ENCODE data around the gene EXOC6. TPM values are rescaled to one million over a fixed set of nuclear protein-coding genes. Genes with fewer than 3 reads are reported as not detected.

EXOC6 gene
- total RNA-seq, 1 donor from 2014 or later, result 9.1 TPM

DNA sequence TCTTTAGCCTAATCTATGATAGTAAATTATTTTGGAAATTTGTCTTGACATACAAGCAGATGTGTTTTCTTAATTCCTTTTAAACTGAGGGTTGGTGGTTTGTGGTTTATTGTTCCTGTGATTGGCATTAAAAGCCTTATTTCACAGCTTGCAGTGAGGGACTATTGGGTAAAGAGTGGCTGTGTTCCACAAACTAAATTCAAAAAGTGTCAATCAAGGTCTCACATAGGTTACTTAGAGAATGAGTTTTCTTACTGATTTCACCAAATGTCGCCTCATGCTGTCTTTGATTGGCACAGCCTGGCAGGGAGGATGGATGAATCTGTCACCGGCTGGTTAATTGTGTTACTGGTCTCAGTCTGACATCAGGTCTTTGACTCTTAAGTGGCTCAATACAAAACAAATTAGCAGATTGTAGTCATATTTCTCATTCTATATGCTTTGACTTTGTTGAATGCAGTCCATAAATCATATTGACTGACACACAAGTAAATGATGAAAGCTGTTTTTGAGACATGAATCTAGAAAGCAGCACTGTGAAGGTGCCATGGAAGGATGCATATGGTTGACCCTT lies 145.5 kb downstream of the EXOC6 start:
- peaks cover 10% of the 10 kb centered on the region for H3K27me3 Mint-ChIP-seq (ENCODE audit: unreplicated experiment)
- peak overlapping the region; percentile 98 for H3K27ac Mint-ChIP-seq (ENCODE audit: unreplicated experiment)
- peaks cover 47% of the 10 kb centered on the region for H3K4me1 Mint-ChIP-seq (ENCODE audit: low read depth, unreplicated experiment)
- TF ChIP-seq, protein P1, sequence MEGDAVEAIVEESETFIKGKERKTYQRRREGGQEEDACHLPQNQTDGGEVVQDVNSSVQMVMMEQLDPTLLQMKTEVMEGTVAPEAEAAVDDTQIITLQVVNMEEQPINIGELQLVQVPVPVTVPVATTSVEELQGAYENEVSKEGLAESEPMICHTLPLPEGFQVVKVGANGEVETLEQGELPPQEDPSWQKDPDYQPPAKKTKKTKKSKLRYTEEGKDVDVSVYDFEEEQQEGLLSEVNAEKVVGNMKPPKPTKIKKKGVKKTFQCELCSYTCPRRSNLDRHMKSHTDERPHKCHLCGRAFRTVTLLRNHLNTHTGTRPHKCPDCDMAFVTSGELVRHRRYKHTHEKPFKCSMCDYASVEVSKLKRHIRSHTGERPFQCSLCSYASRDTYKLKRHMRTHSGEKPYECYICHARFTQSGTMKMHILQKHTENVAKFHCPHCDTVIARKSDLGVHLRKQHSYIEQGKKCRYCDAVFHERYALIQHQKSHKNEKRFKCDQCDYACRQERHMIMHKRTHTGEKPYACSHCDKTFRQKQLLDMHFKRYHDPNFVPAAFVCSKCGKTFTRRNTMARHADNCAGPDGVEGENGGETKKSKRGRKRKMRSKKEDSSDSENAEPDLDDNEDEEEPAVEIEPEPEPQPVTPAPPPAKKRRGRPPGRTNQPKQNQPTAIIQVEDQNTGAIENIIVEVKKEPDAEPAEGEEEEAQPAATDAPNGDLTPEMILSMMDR (IDR thresholded peaks at IDR 0.05; ENCODE audit: partially characterized antibody, unreplicated experiment), result no peak
- DNase-seq, result peak; percentile 62
- no peaks in the 10 kb centered on the region for H3K36me3 Mint-ChIP-seq (ENCODE audit: unreplicated experiment)
- peak overlapping the region; percentile 68 for H3K4me3 Mint-ChIP-seq (ENCODE audit: unreplicated experiment)
- peaks cover 19% of the 10 kb centered on the region for H3K9me3 Mint-ChIP-seq (ENCODE audit: unreplicated experiment)

DNA sequence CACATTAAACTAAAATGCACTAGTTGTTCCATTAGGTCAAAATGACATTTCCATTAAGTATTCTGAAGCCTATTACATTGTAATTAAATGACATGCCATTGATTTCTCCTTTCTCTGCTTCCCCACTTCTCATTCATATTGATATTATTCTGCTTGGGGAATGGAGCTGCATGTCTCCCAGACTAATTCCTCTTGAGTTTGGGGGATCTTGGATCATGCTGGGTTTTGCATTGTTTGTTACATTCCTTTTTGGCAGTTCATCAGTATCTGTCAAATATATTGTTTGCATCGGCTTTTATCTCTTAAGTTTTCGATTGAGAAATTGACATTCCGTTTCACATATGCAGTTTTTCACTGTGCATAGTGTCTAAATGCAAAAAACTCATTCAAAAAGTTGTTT lies 147.2 kb downstream of the EXOC6 start:
- TF ChIP-seq, protein P1 (IDR thresholded peaks at IDR 0.05; ENCODE audit: partially characterized antibody, unreplicated experiment), result no peak
- peak overlapping the region; percentile 83 for H3K27ac Mint-ChIP-seq (ENCODE audit: unreplicated experiment)

DNA sequence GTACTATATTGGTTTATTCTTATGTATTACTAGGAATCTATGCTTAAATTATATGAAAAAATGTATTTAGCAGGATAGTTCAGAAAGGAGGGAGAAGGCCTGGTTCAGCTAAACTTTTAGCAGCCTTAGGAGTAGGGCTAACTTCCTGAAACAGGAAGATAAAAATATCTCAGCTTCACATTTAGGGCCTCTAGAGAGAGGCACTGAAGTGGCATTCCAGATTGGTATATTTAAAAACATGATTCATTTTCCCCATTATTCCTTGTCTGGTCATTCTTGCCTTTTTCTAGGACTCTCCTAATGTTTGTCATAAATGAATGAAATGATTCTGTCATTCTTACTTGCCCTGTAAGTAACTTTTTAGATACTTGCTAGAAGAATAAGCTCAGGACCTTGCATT lies 149.3 kb downstream of the EXOC6 start:
- TF ChIP-seq, protein P1 (IDR thresholded peaks at IDR 0.05; ENCODE audit: partially characterized antibody, unreplicated experiment), result no peak
- H3K36me3 Mint-ChIP-seq (ENCODE audit: unreplicated experiment), result no peaks in the 10 kb centered on the region
- H3K27me3 Mint-ChIP-seq (ENCODE audit: unreplicated experiment), result peaks cover 10% of the 10 kb centered on the region
- peaks cover 36% of the 10 kb centered on the region for H3K4me1 Mint-ChIP-seq (ENCODE audit: low read depth, unreplicated experiment)
- H3K9me3 Mint-ChIP-seq (ENCODE audit: unreplicated experiment), result peaks cover 13% of the 10 kb centered on the region
- H3K4me3 Mint-ChIP-seq (ENCODE audit: unreplicated experiment), result no peak overlapping the region
- DNase-seq, result no peak
- peak overlapping the region; percentile 91 for H3K27ac Mint-ChIP-seq (ENCODE audit: unreplicated experiment)

More for the DNA sequence above, 147.2 kb downstream of the EXOC6 start:
- Mint-ChIP-seq H3K36me3 (ENCODE audit: unreplicated experiment) (no peaks in the 10 kb centered on the region), H3K9me3 (ENCODE audit: unreplicated experiment) (peaks cover 18% of the 10 kb centered on the region), H3K4me1 (ENCODE audit: low read depth, unreplicated experiment) (peaks cover 44% of the 10 kb centered on the region), H3K4me3 (ENCODE audit: unreplicated experiment) (no peak overlapping the region), H3K27me3 (ENCODE audit: unreplicated experiment) (peaks cover 10% of the 10 kb centered on the region)
- no peak for DNase-seq

DNA sequence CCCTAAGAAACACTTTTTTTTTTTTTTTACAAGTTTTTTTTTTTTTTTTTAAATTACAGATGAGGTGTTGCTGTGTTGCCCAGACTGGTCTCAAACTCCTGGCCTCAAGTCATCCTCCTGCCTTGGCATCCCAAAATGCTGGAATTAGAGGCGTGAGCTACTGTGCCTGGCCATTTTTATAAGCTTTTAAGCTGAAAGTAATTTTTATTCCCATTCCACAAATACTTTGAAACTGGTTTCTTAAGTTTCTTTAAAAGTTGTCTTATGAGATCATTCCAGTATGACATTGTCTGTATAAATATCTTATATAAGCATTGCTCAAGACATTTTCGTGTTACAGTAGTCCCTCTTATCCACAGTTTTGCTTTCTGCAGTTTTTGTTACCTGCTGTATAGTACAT lies 150.9 kb downstream of the EXOC6 start:
- TF ChIP-seq, protein P1 (IDR thresholded peaks at IDR 0.05; ENCODE audit: partially characterized antibody, unreplicated experiment), result no peak
- DNase-seq, result no peak
- peaks cover 24% of the 10 kb centered on the region for H3K4me1 Mint-ChIP-seq (ENCODE audit: low read depth, unreplicated experiment)
- H3K36me3 Mint-ChIP-seq (ENCODE audit: unreplicated experiment), result no peaks in the 10 kb centered on the region
- no peak overlapping the region for H3K4me3 Mint-ChIP-seq (ENCODE audit: unreplicated experiment)
- H3K9me3 Mint-ChIP-seq (ENCODE audit: unreplicated experiment), result peaks cover 5% of the 10 kb centered on the region
- peaks cover 2% of the 10 kb centered on the region for H3K27me3 Mint-ChIP-seq (ENCODE audit: unreplicated experiment)
- H3K27ac Mint-ChIP-seq (ENCODE audit: unreplicated experiment), result no peak overlapping the region

DNA sequence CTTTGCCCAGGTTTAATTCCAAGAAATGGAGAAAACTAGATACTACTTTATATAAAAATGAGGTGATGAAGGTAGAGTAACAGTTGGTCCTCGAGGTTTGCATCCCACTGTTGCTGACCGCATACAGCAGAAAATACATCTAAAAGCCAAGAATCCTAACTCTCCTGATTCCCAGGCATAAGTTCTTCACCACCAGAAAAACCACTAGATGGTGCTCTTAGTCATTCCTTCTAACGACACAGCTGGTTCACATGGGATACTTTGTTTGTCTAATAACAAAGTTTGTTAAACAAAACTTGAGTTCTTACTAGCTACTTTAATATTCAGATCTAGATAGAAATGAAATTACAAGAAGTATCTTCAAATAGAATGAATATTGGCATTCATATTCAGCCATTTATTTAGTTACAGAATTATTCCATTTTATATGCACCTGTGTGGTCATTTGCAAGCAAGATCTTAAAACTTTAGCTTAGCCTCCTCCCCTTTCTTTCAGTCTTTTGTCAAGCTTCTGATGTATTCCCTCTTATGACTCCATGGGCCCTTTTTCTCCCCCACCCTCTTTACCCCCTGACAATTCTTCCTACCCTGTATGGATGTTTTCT lies 158.2 kb downstream of the EXOC6 start:
- Mint-ChIP-seq H3K36me3 (ENCODE audit: unreplicated experiment) (no peaks in the 10 kb centered on the region), H3K9me3 (ENCODE audit: unreplicated experiment) (no peaks in the 10 kb centered on the region), H3K27ac (ENCODE audit: unreplicated experiment) (no peak overlapping the region), H3K27me3 (ENCODE audit: unreplicated experiment) (no peaks in the 10 kb centered on the region), H3K4me3 (ENCODE audit: unreplicated experiment) (no peak overlapping the region), H3K4me1 (ENCODE audit: low read depth, unreplicated experiment) (peaks cover 3% of the 10 kb centered on the region)
- TF ChIP-seq, protein P1 (IDR thresholded peaks at IDR 0.05; ENCODE audit: partially characterized antibody, unreplicated experiment), result no peak
- DNase-seq, result no peak

All from glutamatergic neuron (in vitro differentiated cells).